Measurements from ENCODE around the gene AMFR. TPM values are rescaled to one million over a fixed set of nuclear protein-coding genes. Genes with fewer than 3 reads are reported as not detected.

AMFR gene
- total RNA-seq, 1 experiment from 2014 or later: 109 TPM

DNA sequence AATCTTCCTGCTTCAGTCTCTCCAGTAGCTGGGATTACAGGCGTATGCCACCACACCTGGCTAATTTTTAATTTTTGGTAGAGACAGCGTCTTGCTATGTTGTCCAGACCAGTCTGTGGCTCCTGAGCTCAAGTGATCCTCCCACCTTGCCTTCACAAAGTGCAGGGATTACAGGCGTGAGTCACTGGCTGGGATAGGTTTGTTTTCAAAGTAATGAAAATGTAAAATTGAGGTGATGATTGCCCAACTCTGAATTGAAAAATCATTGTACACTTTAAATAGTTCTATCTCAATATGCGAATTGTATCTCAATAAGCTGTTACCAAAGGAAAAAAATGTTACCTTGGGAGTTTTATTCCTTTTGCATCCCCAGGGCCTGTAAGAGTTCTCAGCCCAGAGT lies 1.2 kb upstream of the AMFR start:
- DNase-seq (ENCODE audit: low read depth): peak; percentile 13
- in situ Hi-C loops (cut with HindIII; ENCODE audit: low pct_unique_long_range_greater_than_20kb, low sequenced_read_pairs): no loop called here

DNA sequence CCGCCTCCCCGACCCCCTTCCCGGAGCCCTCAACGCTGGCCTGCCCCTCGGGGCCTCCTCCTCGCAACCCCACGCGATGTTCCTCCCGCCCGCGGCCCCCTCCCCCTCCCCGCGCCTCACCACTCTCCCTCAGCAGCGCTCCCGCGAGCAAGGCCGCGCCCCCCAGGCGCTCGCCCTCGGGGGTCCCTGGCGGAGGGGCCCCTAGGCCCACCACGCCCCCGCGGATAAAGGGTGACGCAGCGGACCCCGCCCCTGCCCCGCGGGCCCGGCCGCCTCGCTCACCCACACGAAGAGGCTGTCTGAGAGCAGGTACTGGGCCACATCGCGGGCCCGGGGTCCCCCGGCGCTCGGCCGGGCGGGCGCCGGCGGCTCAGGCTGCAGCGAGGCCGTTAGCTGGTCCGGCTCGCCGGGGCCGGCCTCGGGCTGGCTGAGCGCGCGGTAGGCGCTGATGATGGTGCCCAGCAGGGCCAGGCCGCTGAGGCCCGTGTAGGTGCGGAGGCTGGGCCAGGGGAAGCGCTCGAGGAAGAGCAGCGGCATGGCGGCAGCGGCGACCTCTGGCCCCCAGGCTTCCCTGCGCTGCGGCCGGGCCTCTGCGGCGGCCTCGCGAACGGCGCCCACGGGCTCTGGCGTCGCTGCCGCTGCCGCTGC lies 430 bp downstream of the AMFR start:
- in situ Hi-C loops (cut with HindIII; ENCODE audit: low pct_unique_long_range_greater_than_20kb, low sequenced_read_pairs): no loop called here
- DNase-seq (ENCODE audit: low read depth): peak; percentile 34

DNA sequence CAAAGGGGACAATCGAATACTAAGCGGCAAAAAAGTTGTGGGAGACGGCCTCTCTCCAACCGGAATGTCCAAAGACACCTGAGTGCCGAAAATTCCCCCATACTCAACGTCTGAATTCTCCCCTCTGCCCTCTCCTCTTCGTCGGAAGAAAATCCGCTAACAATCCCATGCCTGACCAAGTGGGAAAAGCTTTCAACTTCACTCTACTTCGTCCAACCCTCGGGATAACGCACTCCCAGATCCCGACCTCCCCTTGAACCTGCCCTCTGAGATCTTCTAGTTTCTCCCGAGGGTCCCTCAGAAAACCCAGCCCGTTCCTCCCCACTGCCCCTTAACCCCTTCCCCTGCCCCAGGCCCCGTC lies 961 bp downstream of the AMFR start:
- no peak for DNase-seq (ENCODE audit: low read depth)

DNA sequence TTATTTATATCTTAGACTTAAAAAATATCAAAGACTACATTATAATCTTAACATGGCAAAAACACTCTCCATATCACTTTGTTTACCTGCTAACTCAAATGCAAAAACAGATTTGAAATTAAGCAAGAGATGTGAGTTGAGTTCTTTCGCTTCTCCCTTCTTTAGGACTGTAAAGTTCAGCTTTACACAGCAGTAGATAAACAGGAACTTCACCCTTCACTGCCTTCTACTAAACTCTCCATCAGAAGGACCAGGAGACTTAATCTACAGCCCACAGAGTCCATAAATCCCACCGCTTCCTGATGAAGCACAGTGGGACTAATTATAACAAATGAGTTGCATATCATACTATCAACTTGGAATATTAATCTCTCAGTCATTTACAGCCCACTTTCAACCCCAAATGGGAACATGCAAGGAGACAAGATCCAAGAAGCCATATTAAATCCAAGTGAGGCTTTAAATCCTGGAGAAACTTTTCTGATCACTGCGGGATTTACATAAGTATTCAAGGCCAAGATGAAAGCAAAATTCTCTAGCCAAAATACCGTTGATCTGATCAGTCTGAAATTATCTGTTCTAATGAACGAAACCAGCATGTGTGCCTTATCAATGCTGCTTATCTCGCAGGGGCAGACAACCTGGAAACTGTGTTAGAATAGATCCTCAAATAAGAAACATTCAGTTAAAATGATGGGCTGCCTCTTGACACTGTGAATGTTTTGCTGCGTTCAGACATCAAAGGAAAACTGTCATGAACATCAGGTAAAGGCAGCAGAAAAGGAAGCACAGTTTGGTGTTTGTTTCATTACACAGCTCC lies 1.6 kb downstream of the AMFR start:
- DNase-seq (ENCODE audit: low read depth): no peak
- in situ Hi-C loops (cut with HindIII; ENCODE audit: low pct_unique_long_range_greater_than_20kb, low sequenced_read_pairs): no loop called here

More for the DNA sequence above, 961 bp downstream of the AMFR start:
- in situ Hi-C loops (cut with HindIII; ENCODE audit: low pct_unique_long_range_greater_than_20kb, low sequenced_read_pairs): no loop called here

DNA sequence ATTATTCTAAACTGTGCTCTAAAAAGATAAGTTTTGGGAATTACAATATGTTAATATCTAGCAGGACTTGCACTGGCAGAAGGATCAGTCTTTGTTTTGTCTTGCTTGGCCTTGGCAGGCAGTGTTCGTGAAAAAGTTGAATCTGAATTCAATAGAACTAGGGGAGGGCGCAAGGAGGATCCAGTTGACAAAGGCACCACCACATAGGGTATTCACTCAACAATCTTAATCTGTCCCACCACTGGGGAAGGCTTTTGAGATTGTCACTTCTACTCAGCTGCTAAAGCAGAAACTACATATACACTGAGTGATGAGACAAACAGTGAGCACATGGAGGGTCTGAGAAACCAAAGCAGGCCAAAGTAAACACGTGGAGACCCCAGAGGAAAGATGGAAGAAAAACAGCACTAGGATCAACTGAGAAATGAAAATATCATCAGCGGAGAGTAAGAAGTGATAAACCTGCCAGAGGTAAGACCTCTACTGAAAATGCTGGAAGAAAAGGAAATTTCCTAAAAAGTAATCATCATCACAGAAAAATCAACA lies 2.4 kb downstream of the AMFR start:
- in situ Hi-C loops (cut with HindIII; ENCODE audit: low pct_unique_long_range_greater_than_20kb, low sequenced_read_pairs): no loop called here
- no peak for DNase-seq (ENCODE audit: low read depth)

DNA sequence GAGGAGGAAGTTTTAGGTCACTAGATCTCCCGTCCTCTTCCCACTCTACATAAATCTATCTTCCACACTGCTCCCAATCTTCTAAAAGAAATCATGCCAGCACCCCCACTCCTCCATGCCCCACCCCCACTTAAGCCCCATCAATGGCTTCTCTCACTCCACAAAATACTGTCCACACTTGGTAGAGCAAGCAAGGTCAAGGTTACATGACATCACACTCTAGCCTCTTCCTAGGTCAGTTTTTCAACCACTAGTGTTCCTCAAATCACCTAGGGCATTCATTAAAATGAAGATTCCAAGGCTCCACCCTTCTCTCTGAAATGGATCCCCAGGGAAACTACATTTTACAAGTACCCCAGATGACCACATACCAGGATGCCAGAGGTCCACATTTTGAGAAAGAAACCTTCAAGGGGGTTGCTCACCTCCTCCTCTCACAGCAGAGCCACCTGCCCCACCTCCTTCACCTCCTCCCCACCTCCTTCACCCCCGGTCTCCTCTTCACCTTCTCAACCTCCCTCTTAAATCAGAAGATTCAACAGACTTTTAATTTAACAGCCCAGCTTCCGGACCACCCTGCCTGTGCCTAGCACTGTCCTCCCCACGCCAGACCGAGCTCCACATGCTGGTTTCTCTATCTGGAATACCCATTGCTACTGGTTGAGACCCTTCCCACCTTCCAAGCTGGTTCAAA lies 3.2 kb downstream of the AMFR start:
- DNase-seq (ENCODE audit: low read depth): no peak
- in situ Hi-C loops (cut with HindIII; ENCODE audit: low pct_unique_long_range_greater_than_20kb, low sequenced_read_pairs): no loop called here

DNA sequence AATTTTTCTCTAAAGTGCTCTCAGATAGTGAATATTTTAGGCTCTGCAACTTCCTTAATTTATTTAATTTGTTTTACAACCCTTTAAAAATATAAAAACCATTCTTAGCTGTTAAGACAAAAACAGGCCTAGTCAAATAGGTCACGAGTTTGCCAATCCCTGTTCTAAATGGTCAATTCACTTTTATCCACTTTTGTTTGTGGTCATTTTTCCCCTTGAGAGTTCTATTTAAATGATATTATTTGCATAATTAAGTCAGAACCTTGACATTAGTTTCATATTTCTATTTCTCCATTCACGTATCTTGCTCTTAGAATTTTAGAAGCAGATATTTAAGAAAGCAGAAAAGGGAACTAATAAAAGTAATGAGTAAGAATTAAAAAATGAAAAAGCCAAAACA lies 4.0 kb downstream of the AMFR start:
- in situ Hi-C loops (cut with HindIII; ENCODE audit: low pct_unique_long_range_greater_than_20kb, low sequenced_read_pairs): no loop called here
- no peak for DNase-seq (ENCODE audit: low read depth)

DNA sequence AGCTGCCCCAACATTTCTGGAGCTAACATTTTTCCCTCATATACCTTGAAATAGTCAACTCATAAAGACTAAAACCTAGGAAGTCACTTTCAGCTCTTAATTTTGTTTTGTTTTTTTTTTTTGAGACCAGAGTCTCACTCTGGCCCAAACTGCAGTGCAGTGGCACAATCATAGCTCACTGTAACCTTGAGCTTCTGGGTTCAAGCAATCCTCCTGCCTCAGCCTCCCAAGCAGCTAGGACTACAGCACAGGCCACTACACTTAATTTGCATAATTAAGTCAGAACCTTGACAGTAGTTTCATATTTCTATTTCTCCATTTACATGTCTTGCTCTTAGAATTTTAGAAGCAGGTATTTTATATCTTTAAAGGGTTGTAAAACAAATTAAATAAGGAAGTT lies 4.7 kb downstream of the AMFR start:
- in situ Hi-C loops (cut with HindIII; ENCODE audit: low pct_unique_long_range_greater_than_20kb, low sequenced_read_pairs): no loop called here
- DNase-seq (ENCODE audit: low read depth): no peak

DNA sequence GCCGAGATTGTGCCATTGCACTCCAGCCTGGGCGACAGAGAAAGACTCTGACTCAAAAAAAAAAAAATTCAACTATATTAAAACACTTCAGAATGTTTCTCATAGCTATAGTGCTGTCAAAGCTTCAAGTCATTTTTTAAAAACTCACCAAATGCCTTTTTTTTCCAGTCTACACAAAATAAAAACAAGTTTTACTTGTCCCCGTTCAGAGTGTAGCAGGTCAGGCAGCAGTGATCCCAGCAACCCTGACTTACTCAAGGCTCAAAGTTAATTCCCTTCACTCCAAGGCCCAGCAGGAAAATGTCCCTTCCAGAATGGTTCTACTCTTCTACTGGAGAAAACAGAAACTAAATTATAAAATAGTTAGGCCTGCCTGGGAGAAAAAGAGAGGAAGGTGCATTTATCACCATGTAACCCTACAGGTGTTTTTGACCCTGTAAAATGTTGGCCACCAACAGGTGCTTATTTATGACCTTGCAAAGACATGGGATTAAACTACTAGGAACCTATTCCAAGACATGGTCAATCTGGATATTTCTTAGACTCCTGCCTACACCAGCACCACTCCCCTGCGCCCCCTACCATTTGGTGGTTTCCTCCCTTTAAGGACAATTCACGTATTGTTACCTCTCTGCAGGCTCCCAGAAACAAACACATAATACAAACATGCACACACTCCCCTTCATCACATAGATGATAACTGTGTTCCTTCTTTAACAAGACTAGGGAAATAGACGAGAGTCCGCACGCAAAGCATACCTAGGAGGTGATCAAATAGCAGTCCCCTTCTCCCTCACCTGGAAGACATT lies 5.4 kb downstream of the AMFR start:
- in situ Hi-C loops (cut with HindIII; ENCODE audit: low pct_unique_long_range_greater_than_20kb, low sequenced_read_pairs): no loop called here

DNA sequence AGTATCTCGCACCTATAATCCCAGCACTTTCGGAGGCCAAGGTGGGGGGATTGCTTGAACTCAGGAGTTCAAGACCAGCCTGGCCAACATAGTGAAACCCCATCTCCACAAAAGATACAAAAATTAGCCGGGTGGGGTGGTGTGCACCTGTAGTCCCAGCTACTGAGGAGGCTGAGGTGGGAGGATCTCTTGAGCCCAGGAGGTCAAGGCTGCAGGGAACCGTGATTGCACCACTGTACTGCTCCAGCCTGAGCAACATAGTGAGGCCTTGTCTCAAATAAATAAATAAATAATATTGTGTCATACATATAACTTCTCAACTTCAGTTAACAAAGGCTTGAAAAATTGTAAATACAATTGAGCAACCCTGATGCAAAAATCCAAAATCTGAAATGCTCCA lies 8.2 kb downstream of the AMFR start:
- DNase-seq (ENCODE audit: low read depth): no peak
- in situ Hi-C loops (cut with HindIII; ENCODE audit: low pct_unique_long_range_greater_than_20kb, low sequenced_read_pairs): no loop called here

More for the DNA sequence above, 5.4 kb downstream of the AMFR start:
- DNase-seq (ENCODE audit: low read depth): no peak

DNA sequence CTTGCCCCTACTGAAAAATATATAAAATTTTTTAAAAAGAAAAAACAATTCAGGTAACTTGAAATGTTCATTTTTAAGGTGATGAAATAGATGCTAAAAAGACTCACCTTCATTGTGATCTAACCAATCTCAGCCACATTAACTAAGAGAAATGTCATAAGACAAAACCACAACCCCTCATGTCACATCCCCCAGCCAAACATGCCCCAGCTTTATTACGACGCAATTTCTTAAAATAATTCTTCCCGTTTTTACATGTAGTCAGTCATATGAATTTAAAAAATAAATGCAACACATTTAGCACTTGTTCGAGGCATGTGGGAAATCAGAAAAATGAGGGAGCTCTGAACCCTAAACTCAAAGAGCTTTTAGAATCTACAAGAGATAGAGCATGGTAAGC lies 9.5 kb downstream of the AMFR start:
- in situ Hi-C loops (cut with HindIII; ENCODE audit: low pct_unique_long_range_greater_than_20kb, low sequenced_read_pairs): no loop called here
- DNase-seq (ENCODE audit: low read depth): no peak

DNA sequence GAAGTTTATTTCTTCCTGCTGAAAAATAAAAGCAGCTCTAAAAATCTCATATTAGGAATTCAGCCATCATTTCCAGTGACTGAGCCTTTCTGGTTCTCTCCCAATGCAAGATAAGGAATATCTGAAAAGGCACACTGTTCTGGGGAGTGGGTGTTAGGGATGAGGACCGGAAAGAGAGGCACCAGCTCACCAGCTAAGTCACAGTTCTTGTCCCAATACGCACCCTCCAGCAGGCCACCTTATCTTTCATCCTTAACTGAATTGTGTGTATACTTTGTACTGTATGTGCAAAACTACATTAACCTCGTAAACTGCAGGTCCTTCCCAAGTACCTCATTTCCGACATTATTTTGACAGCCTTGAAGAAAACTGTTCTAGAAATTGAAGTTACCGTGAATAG lies 11.0 kb downstream of the AMFR start:
- in situ Hi-C loops (cut with HindIII; ENCODE audit: low pct_unique_long_range_greater_than_20kb, low sequenced_read_pairs): no loop called here
- no peak for DNase-seq (ENCODE audit: low read depth)

DNA sequence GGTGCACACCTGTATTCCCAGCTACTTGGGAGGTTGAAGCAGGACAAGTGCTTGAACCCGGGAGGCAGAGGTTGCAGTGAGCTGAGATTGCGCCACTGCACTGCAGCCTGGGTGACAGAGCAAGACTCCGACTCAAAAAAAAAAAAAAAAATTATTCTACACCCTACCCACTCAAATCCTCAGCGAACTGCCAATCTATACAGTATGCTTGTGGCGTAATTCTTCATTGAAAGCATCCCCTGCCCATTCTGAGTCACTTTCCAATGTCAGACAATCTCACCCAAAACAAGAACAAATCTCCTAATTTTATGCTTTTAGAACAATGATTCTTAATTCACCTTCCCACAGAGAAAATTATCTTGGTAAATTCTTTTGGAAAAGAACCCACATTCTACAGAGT lies 12.0 kb downstream of the AMFR start:
- DNase-seq (ENCODE audit: low read depth): no peak
- in situ Hi-C loops (cut with HindIII; ENCODE audit: low pct_unique_long_range_greater_than_20kb, low sequenced_read_pairs): no loop called here

DNA sequence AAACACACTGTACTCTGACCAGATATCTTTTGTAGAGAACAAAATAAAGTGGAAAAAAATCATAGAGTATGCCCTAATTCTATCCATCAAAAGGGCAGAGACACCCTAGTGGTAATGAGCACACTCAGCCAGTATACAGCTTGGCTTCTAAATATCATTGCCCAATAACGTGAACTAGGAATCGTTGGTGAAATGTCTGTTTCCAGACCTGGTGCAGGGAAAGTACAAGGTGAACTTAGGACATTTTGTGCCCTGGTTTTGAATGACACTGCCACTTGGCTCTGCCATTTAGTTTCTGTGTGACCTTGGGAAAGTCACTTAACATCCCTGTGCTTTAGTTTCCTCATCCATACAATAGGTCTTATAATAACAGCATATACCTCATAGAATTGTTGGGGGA lies 13.7 kb downstream of the AMFR start:
- in situ Hi-C loops (cut with HindIII; ENCODE audit: low pct_unique_long_range_greater_than_20kb, low sequenced_read_pairs): no loop called here

DNA sequence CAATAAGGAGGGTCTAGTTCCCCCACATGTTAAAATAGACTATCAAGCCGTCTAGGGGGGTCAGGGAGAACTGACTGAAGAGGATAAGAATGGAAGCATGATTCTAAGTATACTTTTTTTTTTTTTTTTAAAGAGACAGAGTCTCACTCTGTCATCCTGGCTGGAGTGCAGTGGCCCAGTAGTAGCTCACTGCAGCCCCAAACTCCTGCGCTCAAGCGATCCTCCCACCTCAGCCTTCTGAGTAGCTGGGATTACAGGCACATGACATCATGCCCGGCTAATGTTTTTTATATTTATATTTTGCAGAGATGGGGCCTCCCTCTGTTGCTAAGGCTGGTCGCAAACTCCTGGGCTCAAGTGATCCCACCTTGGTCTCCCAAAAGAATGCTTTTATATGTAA lies 14.2 kb downstream of the AMFR start:
- no peak for DNase-seq (ENCODE audit: low read depth)
- in situ Hi-C loops (cut with HindIII; ENCODE audit: low pct_unique_long_range_greater_than_20kb, low sequenced_read_pairs): no loop called here

More for the DNA sequence above, 13.7 kb downstream of the AMFR start:
- DNase-seq (ENCODE audit: low read depth): no peak

DNA sequence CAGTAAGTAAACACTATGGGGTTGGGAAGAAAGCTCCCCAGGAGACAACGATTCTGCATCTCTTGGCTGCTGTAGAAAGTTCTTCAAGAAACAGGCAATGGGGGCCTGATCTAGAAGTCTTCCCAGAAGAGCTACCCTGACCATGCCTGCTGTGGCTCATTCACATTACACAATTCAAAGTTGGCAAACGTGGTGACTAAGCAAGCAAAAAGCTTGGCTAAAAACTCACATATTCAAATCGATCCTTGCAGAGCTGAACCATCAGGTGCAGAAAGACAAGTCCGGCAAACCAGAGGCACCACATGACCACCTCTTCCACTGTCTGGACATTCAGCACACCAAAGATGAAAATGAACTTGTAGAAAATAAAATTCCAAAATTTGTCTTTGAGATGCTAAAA lies 16.1 kb downstream of the AMFR start:
- in situ Hi-C loops (cut with HindIII; ENCODE audit: low pct_unique_long_range_greater_than_20kb, low sequenced_read_pairs): no loop called here
- no peak for DNase-seq (ENCODE audit: low read depth)

DNA sequence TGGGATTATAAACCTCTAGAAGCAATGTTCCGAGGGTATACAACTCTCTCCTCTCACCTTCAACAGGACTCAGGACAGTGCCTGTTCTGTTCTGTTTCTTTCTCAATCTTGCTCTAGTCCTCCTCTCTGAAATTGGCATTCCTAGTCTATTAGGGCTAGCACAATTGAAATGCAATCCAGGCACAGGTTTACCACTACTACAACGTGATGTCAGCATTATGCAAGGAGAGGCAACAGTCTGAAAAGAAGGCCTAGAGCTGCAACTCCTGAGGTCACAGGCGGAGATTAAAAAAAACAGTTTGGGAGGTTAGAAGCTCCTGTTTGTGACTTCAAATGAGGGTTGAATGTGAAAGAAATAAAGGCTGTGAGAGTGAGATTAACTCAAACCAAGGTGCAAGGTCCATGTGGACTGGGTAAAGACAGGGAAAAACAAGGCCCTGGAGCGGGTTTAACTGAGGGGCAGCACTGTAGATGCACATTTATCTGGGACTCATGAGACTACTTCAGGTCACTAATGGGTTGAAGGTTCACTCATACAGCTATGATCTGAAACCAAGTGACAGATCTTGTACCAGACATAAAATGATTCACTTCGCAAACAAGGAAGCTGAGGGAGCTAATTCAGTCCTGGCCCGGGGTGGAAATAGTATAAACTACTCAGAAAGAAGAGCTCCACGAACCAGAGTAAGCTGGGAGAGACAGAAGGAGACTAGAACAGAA lies 16.8 kb downstream of the AMFR start:
- in situ Hi-C loops (cut with HindIII; ENCODE audit: low pct_unique_long_range_greater_than_20kb, low sequenced_read_pairs): no loop called here
- DNase-seq (ENCODE audit: low read depth): no peak

All from Caki2 (cell line).